A549 (cell line): ENCODE measurements around the gene C6orf58.

Experiments
- CBX8 ChIP-seq: fragments of 200-600 bp; sonication (generic); IDR thresholded peaks from 2 replicates; pipeline ENCODE4 v1.6.1; 2016
- CEBPB ChIP-seq, 2 experiments: fragments of >200 bp in 1 of 2; sonication (Bioruptor Twin) in 1 of 2; formaldehyde crosslinking in 1 of 2; IDR thresholded peaks; 2 replicates each; pipeline ENCODE4 v1.6.1; 2012 to 2016
- CHD4 ChIP-seq: fragments of 200-600 bp; sonication (generic); IDR thresholded peaks from 2 replicates; pipeline ENCODE4 v1.6.1; 2016; ENCODE audit warnings: antibody characterized with exemption, mild to moderate bottlenecking, borderline replicate concordance
- CTCF ChIP-seq: fragments of >200 bp; sonication (Bioruptor Twin); formaldehyde crosslinking; IDR thresholded peaks from 3 replicates; pipeline ENCODE4 v1.5.1; 2016
- ELK1 ChIP-seq: fragments of 150-350 bp; IDR thresholded peaks from 2 replicates; pipeline ENCODE4 v1.6.1; 2014; ENCODE audit warnings: low read depth, mild to moderate bottlenecking, low read length
- EP300 ChIP-seq, 2 experiments: fragments of >200 bp; sonication (Bioruptor Twin); formaldehyde crosslinking; IDR thresholded peaks; 2 replicates in 1 of 2; 3 replicates in 1 of 2; pipeline ENCODE4 v1.6.1; 2016 to 2017
- HMGXB4 ChIP-seq: fragments of 250-450 bp; sonication (Bioruptor Pico); IDR thresholded peaks from 2 replicates; pipeline ENCODE4 v1.5.0; 2021; ENCODE audit warnings: mild to moderate bottlenecking, moderate library complexity, borderline replicate concordance
- MAFK ChIP-seq: fragments of 450-650 bp; IDR thresholded peaks from 2 replicates; pipeline ENCODE4 v1.6.1; 2014; ENCODE audit not compliant: partially characterized antibody
- MAX ChIP-seq: IDR thresholded peaks from 2 replicates; pipeline ENCODE4 v1.6.1; 2012
- PBX3 ChIP-seq: IDR thresholded peaks from 2 replicates; pipeline ENCODE4 v1.6.1; 2012
- POLR2A ChIP-seq: IDR thresholded peaks from 2 replicates; pipeline ENCODE4 v1.6.1; 2012; ENCODE audit warnings: mild to moderate bottlenecking, low read length
- POLR2AphosphoS2 ChIP-seq: conservative IDR thresholded peaks from 2 replicates; pipeline ENCODE4 v1.6.1; 2012; ENCODE audit warnings: low read length, improper control_type of control experiment, inconsistent platforms
- REST ChIP-seq: fragments of 200-600 bp; sonication (generic); IDR thresholded peaks from 2 replicates; pipeline ENCODE4 v1.6.1; 2016; ENCODE audit warnings: antibody characterized with exemption, mild to moderate bottlenecking, moderate library complexity
- USF2 ChIP-seq: fragments of 450-650 bp; IDR thresholded peaks from 2 replicates; pipeline ENCODE4 v1.6.1; 2014; ENCODE audit warnings: antibody characterized with exemption

- TF ChIP-seq CTCF = no peak
- TF ChIP-seq POLR2A = no peak
- TF ChIP-seq CBX8 = no peak
- no peak for TF ChIP-seq ELK1
- no peak for TF ChIP-seq MAFK
- TF ChIP-seq EP300 (IDR thresholded peaks at IDR 0.05) = no peak
- TF ChIP-seq USF2 = no peak
- TF ChIP-seq PBX3 = no peak
- TF ChIP-seq HMGXB4 (CRISPR knock-in tag) = no peak
- no peak for TF ChIP-seq CEBPB (IDR thresholded peaks at IDR 0.05)
- no peak for TF ChIP-seq POLR2AphosphoS2
- no peak for TF ChIP-seq MAX
- no peak for TF ChIP-seq CHD4
- TF ChIP-seq REST = no peak
These were observed 26.6 kb upstream of the C6orf58 start for GRCh38 chr6:127550403-127550802.
